PC-3 (cell line): ENCODE data around the gene NUP93. TPM values are rescaled to one million over a fixed set of nuclear protein-coding genes. Genes with fewer than 3 reads are reported as not detected.

ENCODE experiments used
- ATAC-seq: fragments of 200-7000 bp; cut with Tn5 transposase; 2 replicates; pipeline ENCODE4 v1.9.1; 2020; ENCODE audit warnings: mild to moderate bottlenecking, moderate library complexity
- BruUV-seq: library from RNA; stranded (reverse); fragments of 400-500 nt; replicated peaks from 2 replicates; lab custom pipeline; 2021; lab: Mats Ljungman, UMichigan
- CTCF ChIA-PET: fragments of 300-600 bp; sonication (Branson Sonifier 250); formaldehyde crosslinking; loops from one replicate; lab custom pipeline; 2022; ENCODE audit warnings: antibody characterized with exemption; lab: Charles Lee
- POLR2A ChIA-PET: fragments of 300-600 bp; sonication (Branson Sonifier 250); formaldehyde crosslinking; loops from one replicate; lab custom pipeline; 2022; ENCODE audit warnings: antibody characterized with exemption; ENCODE audit not compliant: unreplicated experiment; lab: Charles Lee
- DNase-seq: peaks from one replicate; pipeline ENCODE4 v3.0.0-alpha.2; 2015
- H2AFZ ChIP-seq: fragments of 300-600 bp; sonication (generic); 2 replicates; pipeline ENCODE4 v1.6.0; 2016; ENCODE audit warnings: antibody characterized with exemption, low read length
- H3F3A ChIP-seq: fragments of 300-600 bp; sonication (generic); one replicate; pipeline ENCODE4 v1.6.0; 2017; ENCODE audit warnings: antibody characterized with exemption, low read length, control low read depth, mild to moderate bottlenecking; ENCODE audit not compliant: unreplicated experiment
- H3K27ac ChIP-seq: fragments of 300-600 bp; sonication (generic); 2 replicates; pipeline ENCODE4 v1.5.1; 2016; ENCODE audit warnings: mild to moderate bottlenecking, low read length
- H3K27me3 ChIP-seq: fragments of 300-600 bp; sonication (generic); 2 replicates; pipeline ENCODE4 v1.6.1; 2016; ENCODE audit warnings: low read length, mixed read lengths
- H3K36me3 ChIP-seq: fragments of 300-600 bp; sonication (generic); 2 replicates; pipeline ENCODE4 v1.6.1; 2016; ENCODE audit warnings: low read depth, mixed run types, low read length, mixed read lengths
- H3K4me1 ChIP-seq: fragments of 300-600 bp; sonication (generic); 2 replicates; pipeline ENCODE4 v1.5.1; 2016; ENCODE audit warnings: low read length; ENCODE audit not compliant: insufficient read depth
- H3K4me2 ChIP-seq: fragments of 300-600 bp; sonication (generic); 2 replicates; pipeline ENCODE4 v1.6.0; 2016; ENCODE audit warnings: low read length
- H3K4me3 ChIP-seq: fragments of 300-600 bp; sonication (generic); 2 replicates; pipeline ENCODE4 v1.5.1; 2016; ENCODE audit warnings: mild to moderate bottlenecking, low read length, mixed read lengths
- H3K79me2 ChIP-seq: fragments of 300-600 bp; sonication (generic); 2 replicates; pipeline ENCODE4 v1.6.1; 2017; ENCODE audit warnings: low read length, mixed read lengths
- H3K9ac ChIP-seq: fragments of 300-600 bp; sonication (generic); 2 replicates; pipeline ENCODE4 v1.6.0; 2016; ENCODE audit warnings: mild to moderate bottlenecking, low read length
- H3K9me2 ChIP-seq: fragments of 300-600 bp; sonication (generic); replicated peaks from 2 replicates; pipeline ENCODE4 v1.6.1; 2016; ENCODE audit warnings: mixed run types, low read length, mixed read lengths
- H3K9me3 ChIP-seq: fragments of 300-600 bp; sonication (generic); 2 replicates; pipeline ENCODE4 v1.6.1; 2016; ENCODE audit warnings: low read length, mixed read lengths
- H4K20me1 ChIP-seq: fragments of 300-600 bp; sonication (generic); 2 replicates; pipeline ENCODE4 v1.6.1; 2016; ENCODE audit warnings: low read length, mixed read lengths
- EZH2 ChIP-seq: fragments of 300-600 bp; sonication (generic); IDR thresholded peaks from one replicate; pipeline ENCODE4 v1.6.1; 2017; ENCODE audit warnings: antibody characterized with exemption, mild to moderate bottlenecking, low read length; ENCODE audit not compliant: unreplicated experiment
- EZH2phosphoT487 ChIP-seq: fragments of 300-600 bp; sonication (generic); IDR thresholded peaks from 2 replicates; pipeline ENCODE4 v1.6.1; 2018; ENCODE audit warnings: mild to moderate bottlenecking, antibody characterized with exemption, low read length, borderline replicate concordance
- intact Hi-C: fragments of 100-400 bp; cut with micrococcal nuclease; formaldehyde crosslinking; loops from 2 replicates; pipeline ENCODE4 v1.9.0; 2023
- total RNA-seq: library from RNA; depleted of rRNA; stranded (reverse); fragments of >200 nt; gene quantifications from 2 replicates; pipeline ENCODE4 v1.2.3, GENCODE V29; 2014
- TF ChIP-seq, protein P1 (sequence below): fragments of 300-600 bp; sonication (generic); conservative IDR thresholded peaks from 2 replicates; pipeline ENCODE4 v1.5.1; 2017; ENCODE audit warnings: antibody characterized with exemption, low read depth, mild to moderate bottlenecking, low read length

Gene NUP93
- total RNA-seq, 1 experiment from 2014 or later: 98.6 TPM

DNA sequence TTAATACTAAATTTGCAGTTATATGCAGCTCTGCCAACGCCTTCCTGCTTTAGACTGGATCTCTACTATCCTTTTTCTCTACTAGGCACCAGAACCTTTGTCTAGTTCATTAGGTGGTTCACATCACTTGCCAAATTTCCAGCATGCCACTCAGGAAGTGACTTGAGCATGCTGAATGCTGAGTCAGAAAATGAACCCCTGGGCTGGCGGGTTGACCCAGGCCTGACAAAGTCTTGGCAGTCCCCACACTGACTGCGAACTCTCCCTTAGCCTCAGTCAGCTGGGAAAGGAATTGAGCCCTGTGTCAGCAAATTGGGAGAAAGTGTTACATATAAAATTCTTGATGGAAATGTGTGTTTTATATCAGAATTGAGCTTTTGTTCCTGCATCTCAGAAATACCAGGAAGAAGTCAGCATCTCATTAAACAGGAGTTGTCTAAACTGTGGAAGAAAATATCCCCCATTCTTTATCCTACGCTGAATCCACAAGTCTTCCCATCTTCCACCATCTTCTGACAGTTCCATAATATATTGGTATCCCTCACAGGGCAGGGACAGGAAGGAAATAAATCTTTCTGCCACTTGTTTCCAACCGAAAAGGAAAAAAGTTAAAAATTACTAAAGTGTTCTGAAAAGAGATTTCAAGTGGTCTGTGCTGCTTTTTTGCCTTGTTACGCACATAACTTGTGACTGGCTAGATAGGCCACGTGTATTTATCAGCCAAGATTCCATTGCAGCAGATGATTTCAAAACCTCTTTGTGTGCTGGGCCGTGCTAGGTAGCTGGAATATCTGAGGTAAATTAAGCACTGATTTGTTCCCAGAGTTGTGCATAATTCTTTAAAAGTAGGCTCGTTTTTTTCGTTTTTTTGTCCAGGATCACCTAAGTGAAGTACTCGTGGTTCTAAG lies 118.4 kb downstream of the NUP93 start:
- ChIA-PET CTCF (no interaction called here), POLR2A (no interaction called here)
- intact Hi-C loops: no loop called here
- ATAC-seq (peak; percentile 77), DNase-seq (peak; percentile 70)
- Histone ChIP-seq H3K4me2 (peak overlapping the region; percentile 20), H3F3A (no peaks in the 10 kb centered on the region), H4K20me1 (no peaks in the 10 kb centered on the region), H3K9me2 (no peaks in the 10 kb centered on the region), H3K36me3 (no peaks in the 10 kb centered on the region; the same call in 1 of the 2 replicates), H2AFZ (0 out of 2 replicates have a peak overlapping the region, but pooled peaks have one; percentile 18), H3K9me3 (no peaks in the 10 kb centered on the region), H3K4me1 (peaks cover 36% of the 10 kb centered on the region), H3K9ac (peak overlapping the region; percentile 24; the same call in 1 of the 2 replicates), H3K4me3 (no peak overlapping the region), H3K27me3 (no peaks in the 10 kb centered on the region), H3K27ac (peak overlapping the region; percentile 67), H3K79me2 (no peaks in the 10 kb centered on the region)
- BruUV-seq: no TSS peak
- TF ChIP-seq EZH2 (no peak), EZH2phosphoT487 (no peak)
- TF ChIP-seq, protein P1, sequence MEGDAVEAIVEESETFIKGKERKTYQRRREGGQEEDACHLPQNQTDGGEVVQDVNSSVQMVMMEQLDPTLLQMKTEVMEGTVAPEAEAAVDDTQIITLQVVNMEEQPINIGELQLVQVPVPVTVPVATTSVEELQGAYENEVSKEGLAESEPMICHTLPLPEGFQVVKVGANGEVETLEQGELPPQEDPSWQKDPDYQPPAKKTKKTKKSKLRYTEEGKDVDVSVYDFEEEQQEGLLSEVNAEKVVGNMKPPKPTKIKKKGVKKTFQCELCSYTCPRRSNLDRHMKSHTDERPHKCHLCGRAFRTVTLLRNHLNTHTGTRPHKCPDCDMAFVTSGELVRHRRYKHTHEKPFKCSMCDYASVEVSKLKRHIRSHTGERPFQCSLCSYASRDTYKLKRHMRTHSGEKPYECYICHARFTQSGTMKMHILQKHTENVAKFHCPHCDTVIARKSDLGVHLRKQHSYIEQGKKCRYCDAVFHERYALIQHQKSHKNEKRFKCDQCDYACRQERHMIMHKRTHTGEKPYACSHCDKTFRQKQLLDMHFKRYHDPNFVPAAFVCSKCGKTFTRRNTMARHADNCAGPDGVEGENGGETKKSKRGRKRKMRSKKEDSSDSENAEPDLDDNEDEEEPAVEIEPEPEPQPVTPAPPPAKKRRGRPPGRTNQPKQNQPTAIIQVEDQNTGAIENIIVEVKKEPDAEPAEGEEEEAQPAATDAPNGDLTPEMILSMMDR: no peak

DNA sequence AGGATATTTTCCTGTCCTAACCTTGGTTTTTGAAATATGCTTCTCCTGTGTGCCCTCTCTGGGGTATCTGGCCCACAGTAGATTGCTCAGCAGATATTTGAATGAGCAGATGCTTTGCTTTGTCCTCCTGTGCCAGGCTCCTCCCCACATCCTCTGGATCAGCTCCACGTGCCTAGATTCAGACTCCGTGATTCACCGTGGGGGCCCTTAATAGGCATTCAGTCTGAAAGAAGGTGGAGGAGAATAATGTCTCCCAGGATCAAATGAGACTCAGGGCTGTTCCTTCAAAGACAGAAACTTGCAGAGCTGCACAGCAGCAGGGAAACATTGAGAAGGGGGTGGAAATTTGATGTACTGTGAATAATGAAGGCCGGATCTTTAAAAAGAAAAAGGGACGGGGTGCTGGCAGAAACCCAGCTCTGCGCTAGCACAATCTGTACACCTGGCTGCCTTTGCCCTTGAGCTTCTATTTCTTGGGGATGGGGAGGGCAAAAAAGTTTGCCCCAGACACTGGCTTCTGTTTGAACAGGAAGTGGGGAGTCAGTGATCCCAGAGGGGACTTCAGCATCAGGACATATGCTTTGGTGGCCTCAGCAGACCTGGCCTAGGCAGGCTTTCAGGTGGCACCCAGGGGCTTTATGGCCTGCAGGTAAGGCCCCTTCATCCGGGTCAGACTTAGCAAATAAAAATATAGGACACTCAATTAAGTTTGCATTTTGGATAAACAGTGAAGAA lies 119.2 kb downstream of the NUP93 start:
- H3K36me3 ChIP-seq: no peaks in the 10 kb centered on the region; the same call in 1 of the 2 replicates
- H4K20me1 ChIP-seq: no peaks in the 10 kb centered on the region
- no peaks in the 10 kb centered on the region for H3K27me3 ChIP-seq
- no peaks in the 10 kb centered on the region for H3K9me3 ChIP-seq
- peak overlapping the region; percentile 67 for H3K27ac ChIP-seq
- TF ChIP-seq EZH2phosphoT487: no peak
- TF ChIP-seq, protein P1: no peak
- no peak for TF ChIP-seq EZH2
- peak overlapping the region; percentile 20 for H3K4me2 ChIP-seq
- H3K9me2 ChIP-seq: no peaks in the 10 kb centered on the region
- peak; percentile 64 for DNase-seq
- intact Hi-C loops: no loop called here
- H2AFZ ChIP-seq: 0 out of 2 replicates have a peak overlapping the region, but pooled peaks have one; percentile 18
- ChIA-PET POLR2A (no interaction called here), CTCF (no interaction called here)
- no peaks in the 10 kb centered on the region for H3K79me2 ChIP-seq
- peaks cover 36% of the 10 kb centered on the region for H3K4me1 ChIP-seq
- H3K9ac ChIP-seq: peak overlapping the region; percentile 38; the same call in 1 of the 2 replicates
- no TSS peak for BruUV-seq
- H3F3A ChIP-seq: no peaks in the 10 kb centered on the region
- peak; percentile 45 for ATAC-seq
- no peak overlapping the region for H3K4me3 ChIP-seq
